HT1080 (cell line): ENCODE results near the gene ZBTB46. TPM values are rescaled to one million over a fixed set of nuclear protein-coding genes. Genes with fewer than 3 reads are reported as not detected.
A peak's percentile ranks its signal among the peaks of the same experiment; 100 is the strongest.
"Not testable (repeated sequence)": the region's sequence is repeated elsewhere in the genome, so short reads cannot be mapped to it uniquely, and the experiment has no call there.

Source experiments
- DNase-seq: peaks from one replicate; pipeline ENCODE4 v3.0.0-alpha.2; 2015; ENCODE audit warnings: low read depth
- total RNA-seq: library from RNA; depleted of rRNA; stranded (reverse); fragments of >200 nt; shearing (Covaris generic); gene quantifications from 2 replicates; pipeline ENCODE4 v1.2.3, GENCODE V29; 2014

The ZBTB46 gene
- total RNA-seq, 1 experiment from 2014 or later, result 0.19 TPM

DNA sequence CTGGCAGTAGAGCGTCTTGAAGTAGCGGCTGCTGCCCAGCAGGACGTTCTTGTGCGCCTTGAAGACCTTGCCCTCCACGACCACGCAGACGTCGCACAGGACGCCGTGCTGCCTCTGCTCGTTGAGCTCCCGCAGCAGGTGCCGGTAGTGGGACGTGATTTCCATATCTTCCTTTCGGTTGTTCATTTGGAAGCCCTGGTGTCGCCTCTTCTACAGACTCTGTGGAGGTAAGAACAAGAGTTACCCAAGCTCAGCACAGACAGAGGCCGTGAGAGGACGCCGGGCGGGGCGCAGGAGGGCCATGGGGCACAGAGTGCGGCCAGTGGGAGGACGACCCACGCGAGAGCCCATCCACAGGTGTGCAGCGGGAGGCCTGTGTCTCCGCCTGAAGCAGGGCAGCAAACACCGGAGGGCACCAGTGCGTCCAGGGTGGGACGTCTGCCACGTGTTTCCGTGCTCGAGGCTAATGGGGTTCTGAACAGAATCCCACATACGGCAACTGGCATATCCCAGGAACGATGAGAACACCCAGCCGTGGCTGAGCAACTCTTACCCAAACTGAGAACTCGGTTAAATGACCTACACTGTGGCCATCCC is 40.4 kb downstream of the ZBTB46 start:
- DNase-seq, result no peak

DNA sequence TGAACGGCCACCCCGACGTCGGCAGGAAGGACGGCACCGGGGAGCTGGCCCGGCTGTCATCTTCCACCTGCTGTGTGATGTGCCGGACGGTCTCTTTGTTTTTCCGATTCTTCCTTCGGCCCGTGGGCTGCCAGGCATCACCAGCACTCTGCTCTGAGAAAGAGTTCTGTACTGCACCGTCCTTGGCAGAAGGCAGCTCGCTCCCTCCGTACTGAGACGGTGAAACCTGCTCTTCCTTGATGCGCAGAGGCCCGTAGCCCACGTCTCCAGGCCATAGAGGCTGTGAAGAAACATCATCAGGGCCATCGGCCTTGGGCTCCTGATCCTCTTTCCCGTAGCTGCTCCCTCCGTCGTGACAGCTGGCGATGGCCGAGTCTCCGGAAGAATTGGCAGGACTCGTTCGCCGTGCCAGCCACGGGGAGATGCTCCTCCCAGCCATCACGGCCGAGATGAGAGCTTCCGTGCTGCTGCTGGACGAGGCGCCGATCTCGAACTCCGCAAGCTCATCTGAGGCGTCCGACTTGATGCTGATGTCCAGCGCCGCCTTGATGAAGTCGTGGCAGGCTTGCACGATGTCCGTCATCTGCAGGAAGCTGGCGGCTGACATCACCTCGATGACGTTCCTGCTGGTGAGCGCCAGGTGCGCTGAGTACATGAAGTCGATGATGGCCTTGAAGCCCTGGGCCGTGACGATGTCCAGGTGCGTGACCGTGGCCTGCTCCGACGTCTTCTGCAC is 41.1 kb downstream of the ZBTB46 start:
- no peak for DNase-seq

DNA sequence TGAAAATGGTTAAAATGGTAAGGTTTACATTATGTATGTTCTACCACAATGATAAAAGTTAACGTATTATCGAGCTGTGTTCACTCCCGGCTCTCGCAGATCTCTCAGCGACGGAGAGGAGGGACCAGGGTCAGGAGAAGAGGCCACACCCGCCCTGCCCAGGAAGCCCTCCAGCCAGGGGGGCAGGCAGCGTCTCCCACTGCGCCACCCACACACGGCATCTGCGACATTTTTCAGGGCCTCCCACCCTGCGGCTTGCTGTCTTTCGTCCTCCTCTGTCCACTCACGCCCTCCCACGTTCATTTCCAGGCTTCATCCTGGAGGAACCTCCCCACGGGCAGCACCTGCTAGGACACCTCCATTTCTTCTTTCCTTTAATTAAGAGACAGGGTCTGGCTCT is 43.3 kb downstream of the ZBTB46 start:
- DNase-seq, result no peak

DNA sequence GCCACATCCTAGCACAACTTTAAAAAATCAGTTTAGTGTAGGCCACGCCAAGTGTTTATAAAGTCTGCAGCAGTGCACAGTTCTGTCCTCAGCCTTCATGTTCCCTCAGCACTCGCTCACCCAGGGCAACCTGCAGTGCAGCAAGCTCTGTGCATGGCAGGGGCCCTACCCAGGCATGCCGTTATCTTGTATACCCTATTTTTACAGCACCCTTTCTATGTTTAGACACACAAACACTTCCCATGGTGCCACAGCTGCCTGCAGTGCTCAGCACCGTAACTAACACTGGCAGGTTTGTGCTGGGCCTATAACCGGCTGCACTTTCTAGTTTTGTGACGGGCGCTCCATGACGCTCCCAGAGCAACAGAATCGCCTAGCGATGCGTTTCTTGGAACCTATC is 43.8 kb downstream of the ZBTB46 start:
- DNase-seq, result no peak

DNA sequence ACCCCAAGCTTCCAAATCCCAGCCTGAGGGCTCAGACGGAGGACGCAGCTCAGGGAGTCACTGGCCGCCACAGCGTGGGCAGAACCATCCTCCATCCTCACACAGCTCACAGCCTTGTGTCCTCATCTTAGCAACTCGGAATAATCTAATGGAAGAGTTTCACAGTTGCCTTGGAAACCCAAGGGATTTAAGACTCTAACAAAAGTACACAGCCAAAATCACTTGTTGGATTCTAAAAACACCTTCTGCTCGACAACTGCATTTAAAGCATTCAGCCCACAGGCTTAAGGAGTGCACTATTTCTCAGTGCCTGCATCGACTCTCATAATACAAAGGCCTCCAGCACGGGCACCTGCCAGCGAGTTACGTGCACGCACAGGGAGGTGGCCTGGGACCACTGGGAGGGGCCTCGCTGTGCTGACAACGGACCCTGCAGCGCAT is 45.4 kb downstream of the ZBTB46 start:
- DNase-seq, result no peak

DNA sequence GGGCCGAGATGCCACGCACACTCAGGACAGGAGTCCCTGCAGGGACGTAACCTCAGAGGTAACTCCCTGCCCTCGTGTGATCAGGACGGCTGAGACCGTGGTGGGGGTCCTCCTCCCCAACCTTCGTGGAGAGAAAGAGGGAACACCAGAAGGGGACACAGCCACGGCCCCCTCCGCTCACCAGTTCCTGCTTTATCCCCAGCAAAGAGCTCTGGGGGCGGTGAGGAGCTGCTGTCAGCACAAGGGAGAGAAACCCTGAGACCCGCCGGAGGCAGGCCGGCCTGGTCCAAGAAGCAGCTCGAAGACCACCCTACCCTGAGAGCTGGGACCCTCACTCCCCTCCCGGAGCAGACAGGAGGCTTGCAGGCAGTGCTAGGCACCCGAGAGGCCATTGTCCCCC is 47.1 kb downstream of the ZBTB46 start:
- no peak for DNase-seq

DNA sequence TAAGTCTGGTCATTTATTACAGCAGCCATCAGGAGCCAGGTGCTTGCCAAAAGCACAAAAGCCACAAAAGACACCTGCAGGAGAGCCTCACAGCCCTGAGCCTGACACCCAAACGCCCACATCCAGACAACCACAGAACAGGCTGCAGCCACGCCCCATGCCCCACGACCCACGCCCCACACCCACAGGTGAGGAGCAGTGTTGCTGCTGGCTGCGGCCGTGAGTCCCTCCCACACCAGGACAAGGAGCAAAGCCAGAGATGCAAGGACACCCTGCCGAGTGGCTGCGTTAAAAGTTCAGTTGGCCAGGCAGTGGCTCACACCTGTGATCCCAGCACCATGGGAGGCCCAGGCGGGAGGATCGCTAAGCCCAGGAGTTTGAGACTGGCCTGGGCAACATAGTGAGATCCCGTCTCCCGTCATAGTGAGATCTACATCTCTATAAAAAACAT is 48.5 kb downstream of the ZBTB46 start:
- no peak for DNase-seq

DNA sequence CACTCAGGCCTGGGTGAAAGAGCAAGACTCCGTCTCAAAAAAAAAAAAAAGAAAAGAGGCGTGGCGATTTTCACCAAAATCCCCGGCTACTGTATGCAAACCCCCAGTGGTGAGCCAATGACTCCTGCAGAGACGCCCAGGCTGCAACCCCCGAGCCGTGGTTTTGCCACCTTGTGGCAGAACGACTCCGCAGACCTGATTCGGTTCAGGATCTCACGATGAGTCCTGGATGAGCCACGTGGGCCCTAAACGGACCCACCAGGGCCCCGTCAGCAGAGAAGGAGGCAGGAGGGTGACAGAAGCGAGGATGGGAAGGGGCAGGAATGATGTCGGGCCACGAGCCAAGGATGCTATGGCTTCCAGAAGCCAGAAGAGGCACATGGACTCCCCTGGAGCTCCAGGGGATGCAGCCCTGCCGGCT is 49.0 kb downstream of the ZBTB46 start:
- peak; percentile 17 for DNase-seq

DNA sequence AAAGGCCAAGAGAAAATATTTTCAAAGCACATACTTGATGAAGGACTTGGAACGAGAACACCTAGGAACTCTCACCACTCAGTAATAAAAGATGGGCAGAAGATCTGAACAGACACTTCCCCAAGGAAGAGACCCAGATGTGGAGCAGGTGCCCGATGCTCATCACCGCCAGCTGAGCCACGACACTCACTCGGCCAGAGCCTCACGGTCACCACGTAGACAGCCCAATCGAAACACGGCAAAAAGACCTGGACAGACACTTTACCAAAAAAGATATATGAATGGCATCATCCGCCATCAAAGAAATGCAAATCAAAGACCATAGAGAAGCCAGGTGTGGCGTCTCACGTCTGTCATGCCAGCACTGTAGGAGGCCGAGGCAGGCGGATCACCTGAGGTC is 49.9 kb downstream of the ZBTB46 start:
- DNase-seq, result no peak

DNA sequence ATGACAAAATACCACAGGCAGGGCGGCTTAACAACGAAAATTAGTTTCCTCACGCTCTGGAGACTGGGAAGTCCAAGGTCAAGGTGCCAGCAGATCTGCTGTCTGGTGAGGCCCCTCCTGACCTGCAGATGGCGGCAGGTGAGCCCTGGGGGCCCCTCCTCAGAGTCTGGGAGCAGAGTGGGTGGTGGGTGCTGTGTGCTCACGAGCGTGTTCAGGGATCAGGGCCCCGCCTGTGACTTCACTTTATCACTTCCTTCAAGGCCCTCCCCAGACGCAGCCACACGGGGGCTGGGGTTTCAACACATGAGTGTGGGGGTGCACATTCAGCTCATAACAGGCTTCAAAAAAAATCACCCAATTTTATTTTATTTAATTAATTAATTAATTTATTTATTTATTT is 52.2 kb downstream of the ZBTB46 start:
- no peak for DNase-seq

DNA sequence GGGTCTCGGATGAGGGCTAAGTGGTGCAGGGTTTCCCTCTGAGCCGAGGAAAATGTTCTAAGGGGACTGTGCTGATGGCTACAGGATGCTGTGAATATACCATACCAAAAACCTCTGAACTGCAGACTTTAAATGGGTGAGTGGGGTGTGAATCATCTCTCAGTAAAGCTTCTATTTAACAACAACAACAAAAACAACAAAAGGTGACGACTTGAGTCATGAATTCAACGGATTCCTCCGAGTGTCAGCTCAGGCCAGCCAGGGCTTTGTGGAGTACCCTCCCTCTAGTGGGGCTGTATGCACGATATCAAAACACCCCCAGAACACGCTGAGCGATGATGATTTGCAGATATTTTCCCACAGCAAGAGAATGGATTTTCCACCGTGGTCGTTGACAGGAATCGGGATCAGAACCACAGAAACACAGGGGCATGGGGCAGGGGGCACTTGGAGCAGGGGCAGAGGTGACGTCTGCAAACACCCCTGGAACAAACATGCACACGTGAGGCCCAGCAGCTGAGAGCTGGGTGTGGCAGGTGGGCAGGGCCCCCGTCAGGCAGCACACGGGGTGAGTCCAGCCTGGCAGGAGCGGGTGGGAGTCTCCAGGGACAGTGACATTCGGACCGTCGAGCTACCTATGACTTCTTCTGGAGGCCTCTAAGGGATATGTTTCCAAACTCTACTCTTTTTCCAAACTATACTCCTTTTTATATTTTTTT is 52.9 kb downstream of the ZBTB46 start:
- peak; percentile 11 for DNase-seq

DNA sequence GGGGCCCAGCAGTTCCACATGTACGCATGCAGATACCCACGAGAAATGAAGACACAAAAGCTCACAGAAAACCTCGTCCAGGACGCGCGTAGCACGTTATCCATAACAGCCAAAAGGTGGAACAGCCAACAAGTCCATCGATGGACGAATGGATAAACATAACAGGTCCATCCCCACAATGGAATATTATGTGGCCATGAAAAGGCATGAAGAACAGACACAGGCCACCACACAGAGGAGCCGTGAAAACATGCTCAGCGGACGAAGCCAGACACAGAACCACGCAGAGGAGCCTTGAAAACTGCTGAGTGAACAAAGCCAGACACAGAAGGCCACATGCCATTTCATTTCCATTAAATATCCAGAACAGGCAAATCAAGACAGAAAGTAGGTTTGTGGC is 53.5 kb downstream of the ZBTB46 start:
- DNase-seq, result no peak

DNA sequence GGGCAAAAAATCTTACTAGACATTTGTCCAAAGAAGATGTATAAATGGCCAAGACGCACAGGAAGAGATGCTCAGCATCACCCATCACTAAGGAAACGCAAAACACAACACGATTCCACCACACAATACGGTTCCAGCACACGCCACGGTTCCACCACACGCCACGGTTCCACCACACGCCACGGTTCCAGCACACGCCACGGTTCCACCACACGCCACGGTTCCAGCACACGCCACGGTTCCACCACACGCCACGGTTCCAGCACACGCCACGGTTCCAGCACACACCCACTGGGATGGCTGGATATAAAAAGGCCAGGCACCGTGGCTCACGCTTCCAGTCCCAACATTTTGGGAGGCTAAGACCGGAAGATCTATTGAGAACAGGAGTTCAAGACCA is 54.2 kb downstream of the ZBTB46 start:
- not testable (repeated sequence) for DNase-seq

DNA sequence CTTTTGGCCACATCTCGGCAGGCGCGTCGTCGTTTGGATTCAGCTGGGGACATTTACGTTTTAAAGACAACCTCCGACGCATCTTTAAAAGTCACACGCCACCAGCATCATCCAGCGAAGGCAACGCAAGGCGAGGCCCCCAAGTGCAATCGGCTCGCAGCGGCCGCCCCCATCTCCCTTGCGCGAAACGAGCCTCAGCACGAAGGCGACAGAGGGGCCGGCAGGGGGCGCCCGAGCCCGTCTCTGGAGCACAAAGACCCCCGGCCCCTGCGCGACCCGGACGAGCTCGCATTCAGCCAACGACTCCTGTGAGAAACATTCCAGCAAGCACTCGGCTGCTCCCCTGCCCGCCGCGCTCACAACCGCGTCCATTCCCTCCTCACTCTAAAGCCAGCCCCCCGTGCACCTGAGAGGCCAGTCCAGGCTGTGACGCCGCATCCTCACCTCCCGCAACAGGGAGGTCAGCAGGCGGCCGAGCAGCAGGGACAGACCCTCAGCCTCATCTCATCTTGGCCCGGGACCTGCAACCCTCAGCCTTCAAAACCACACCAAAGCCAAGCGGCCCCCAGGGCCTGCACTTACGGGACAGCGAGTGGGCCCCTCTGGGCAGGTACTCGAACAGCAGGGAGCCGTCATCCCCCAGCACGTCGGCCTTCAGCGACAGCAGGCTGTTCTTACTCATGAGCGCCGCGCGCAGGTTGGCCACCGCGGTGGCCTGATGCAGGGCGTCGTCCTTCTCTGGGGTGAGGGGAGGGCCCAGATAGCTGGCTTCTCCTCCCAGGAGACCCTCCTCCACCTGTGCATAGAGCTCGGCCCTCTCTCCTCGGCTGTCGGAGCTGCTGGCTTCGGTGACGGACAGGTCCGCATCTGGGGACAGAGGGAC is 55.7 kb downstream of the ZBTB46 start:
- DNase-seq, result no peak

DNA sequence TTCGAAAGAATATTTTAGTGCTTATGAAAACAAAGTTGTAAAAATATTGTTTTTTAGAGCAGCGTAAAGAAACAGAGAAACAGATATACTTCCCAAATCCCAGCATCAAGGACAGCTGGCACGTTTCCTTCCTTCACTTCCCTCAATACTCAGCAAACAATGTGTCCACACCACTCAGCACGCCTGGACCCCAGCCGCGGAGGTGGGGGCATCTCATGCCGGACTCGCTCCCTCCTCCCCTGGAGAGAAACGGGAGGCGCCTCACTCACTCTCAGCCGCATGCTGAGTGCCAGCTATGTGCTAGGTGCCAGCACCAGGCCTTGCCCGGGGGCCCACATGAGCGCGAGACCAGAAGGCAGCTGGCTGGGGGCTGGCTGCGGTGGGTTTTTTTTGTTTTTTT is 56.8 kb downstream of the ZBTB46 start:
- no peak for DNase-seq

DNA sequence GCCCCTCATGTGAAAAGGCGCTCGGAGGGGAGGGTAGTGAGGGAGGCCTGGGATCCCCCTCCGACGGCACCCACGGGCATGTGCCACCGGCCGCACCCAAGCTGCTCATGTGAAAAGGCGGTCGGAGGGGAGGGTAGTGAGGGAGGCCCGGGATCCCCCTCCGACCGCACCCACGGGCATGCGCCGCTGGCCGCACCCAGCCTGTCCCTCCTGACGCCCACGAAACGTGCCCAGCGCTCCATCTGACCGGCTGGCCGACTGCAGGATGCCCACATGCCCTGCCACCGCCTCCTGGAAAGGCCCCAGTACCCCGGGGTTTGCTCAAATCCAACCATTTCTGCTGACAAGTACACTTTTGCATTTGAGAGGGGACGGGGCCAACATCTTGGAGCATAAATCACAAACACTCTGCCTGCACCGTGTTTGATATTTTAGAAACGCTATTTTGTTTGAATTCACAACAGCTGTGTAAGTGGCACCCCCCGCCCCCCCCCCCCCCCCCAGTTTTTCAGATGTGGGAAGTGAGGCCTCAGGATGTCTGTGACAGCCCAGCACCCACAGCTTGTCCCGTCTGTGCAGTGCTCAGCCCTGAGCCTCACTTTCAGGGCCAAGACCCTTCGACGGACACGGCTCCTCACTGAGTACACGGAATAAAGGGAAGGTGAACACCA is 57.4 kb downstream of the ZBTB46 start:
- no peak for DNase-seq

DNA sequence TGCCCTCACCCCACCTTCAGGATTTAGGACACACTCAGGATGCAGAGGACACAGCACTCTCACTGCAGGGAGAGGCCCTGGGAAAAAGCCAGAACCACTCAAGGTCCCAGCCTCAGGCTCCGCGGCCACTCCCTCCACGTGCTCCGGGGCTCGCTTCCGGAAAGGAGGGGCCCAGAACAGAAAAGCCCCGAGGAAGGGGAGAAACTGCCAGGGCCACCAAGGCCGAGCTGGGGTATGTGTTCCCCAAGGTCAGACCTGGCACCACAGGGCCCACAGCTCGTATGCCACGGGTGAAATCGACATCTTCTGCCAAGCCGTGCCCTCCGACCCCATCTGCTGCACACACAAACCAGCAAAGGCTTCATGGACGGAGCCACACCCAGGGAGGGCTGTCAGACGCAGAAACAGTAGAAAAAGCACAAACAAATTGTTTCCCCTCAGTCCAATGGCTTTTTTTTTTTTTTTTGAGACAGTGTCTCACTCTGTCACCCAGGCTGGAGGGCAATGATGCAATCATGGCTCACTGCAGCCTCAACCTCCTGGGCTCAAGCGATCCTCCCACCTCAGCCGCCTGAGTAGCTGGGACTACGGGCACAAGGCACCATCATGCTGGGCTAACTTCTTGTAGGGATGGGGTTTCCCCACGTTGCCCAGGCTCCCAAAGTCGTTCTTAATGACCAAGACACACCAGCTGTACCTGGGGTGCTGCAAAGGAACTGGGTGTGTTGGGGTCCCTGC is 58.1 kb downstream of the ZBTB46 start:
- DNase-seq, result no peak

DNA sequence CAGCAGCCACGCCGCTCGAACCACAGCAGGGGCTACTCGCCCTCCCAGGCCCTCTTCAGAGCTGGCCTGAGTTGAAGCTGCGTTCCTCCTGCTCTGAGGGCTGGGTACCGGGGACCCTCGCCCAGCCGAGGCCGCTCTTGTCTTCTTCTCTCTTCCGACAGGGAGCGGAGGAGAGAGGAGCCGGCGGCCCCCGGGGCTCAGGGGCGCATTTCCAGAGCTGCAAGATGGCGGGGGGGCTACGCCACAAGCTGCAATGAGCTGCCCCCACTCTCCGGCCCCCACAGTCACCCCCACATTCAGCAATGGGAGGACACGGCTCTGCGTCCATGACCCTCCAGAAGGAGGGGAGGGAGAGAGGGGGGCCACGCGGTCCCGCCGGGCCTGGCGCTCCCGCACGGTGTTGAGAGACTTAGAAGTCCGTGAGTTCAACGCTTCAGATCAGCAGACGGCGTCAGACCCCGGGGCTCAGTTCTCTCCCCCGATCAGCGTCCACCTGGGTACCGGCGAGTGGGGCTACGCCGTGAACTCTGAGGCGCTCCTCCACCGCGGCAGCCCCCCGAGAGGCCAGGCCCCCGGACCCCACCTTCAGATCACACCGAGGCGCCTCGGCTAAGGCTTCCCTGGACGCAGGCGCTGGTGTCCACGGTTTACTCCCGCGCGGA is 59.9 kb downstream of the ZBTB46 start:
- no peak for DNase-seq

DNA sequence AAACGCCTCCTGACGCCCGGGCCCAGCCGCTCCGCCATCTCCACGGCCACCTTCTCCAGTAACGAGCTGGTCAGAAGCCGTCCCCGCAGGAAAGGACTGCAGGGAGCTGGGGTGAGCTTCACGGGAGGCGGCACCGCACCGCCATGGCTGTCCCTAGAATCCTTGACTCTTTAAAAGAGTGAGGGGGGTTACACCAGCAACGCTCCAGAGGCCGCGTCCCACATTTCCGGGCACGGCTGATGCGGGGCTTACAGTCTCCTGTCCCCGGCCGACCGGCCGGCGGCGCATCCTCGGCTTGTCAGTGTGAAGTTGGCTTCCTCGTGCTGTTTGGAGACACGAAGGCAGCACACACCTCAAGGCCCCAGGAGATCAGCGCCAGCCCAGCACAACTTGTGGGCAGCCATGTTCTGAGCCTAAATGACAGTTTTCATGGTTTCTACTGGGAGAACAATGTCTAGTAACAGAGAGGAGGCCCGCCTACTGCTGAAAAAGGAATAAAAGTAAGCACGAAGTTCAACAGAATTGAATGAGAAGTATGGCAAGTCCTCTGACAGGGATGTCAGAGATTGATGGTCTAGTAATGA is 61.1 kb downstream of the ZBTB46 start:
- no peak for DNase-seq
